HCT116 (cell line): ENCODE data around the gene RPTOR. TPM values are rescaled to one million over a fixed set of nuclear protein-coding genes. Genes with fewer than 3 reads are reported as not detected.

ENCODE experiments used
- ATAC-seq: fragments of 200-7000 bp; cut with Tn5 transposase; 2 replicates; pipeline ENCODE4 v1.9.1; 2020; ENCODE audit warnings: mild to moderate bottlenecking, moderate library complexity
- BruUV-seq: library from RNA; stranded (reverse); fragments of 400-500 nt; replicated peaks from 2 replicates; lab custom pipeline; 2021; lab: Mats Ljungman, UMichigan
- CTCF ChIA-PET: fragments of 300-600 bp; sonication (Branson Sonifier 250); formaldehyde crosslinking; loops from one replicate; lab custom pipeline; 2021; ENCODE audit warnings: antibody characterized with exemption; lab: Charles Lee
- POLR2A ChIA-PET: fragments of 300-600, 350-600 bp; sonication (Branson Sonifier 250); formaldehyde crosslinking; loops from one replicate; lab custom pipeline; 2021; ENCODE audit warnings: antibody characterized with exemption; lab: Charles Lee
- RAD21 ChIA-PET, 2 experiments: fragments of 300-600 bp; sonication (Branson Sonifier 250); formaldehyde crosslinking; loops; one replicate each; lab custom pipeline; 2023; ENCODE audit warnings: low total read pairs in 2 of 2; ENCODE audit not compliant: uncharacterized antibody in 2 of 2, unreplicated experiment in 2 of 2, low non-redundant PET in 1 of 2; lab: Charles Lee
- DNase-seq: peaks from one replicate; pipeline ENCODE4 v3.0.0-alpha.2; 2010; ENCODE audit warnings: low read depth, low spot score
- H2AFZ ChIP-seq: fragments of 200-600 bp; shearing (Covaris generic), sonication (generic); 2 replicates; pipeline ENCODE4 v1.6.1; 2017; ENCODE audit warnings: low read depth, mixed run types, mixed read lengths, antibody characterized with exemption, low read length; ENCODE audit not compliant: poor library complexity, severe bottlenecking
- H3K27ac ChIP-seq: 2 replicates; pipeline ENCODE4 v1.5.1; 2012; ENCODE audit warnings: low read depth, low read length
- H3K27me3 ChIP-seq: fragments of 200-600 bp; sonication (generic); 2 replicates; pipeline ENCODE4 v1.6.1; 2016; ENCODE audit warnings: mixed run types, low read length, mixed read lengths; ENCODE audit not compliant: insufficient read depth
- H3K36me3 ChIP-seq, 2 experiments: fragments of 200-500 bp in 1 of 2; fragments of 200-600 bp in 1 of 2; sonication (Bioruptor generic) in 1 of 2; sonication (generic) in 1 of 2; 2 replicates each; pipeline versions ENCODE4 v1.5.1 to v1.6.1; 2014 to 2016; ENCODE audit warnings: low read length in 2 of 2, inconsistent platforms in 1 of 2, mixed read lengths in 1 of 2, mixed run types in 1 of 2; ENCODE audit not compliant: insufficient read depth in 2 of 2, control insufficient read depth in 1 of 2
- H3K4me1 ChIP-seq, 2 experiments: fragments of 200-600 bp in 1 of 2; sonication (generic) in 1 of 2; 2 replicates each; pipeline versions ENCODE4 v1.5.1 to v1.6.1; 2012 to 2017; ENCODE audit warnings: low read length in 2 of 2, inconsistent platforms in 1 of 2, mild to moderate bottlenecking in 1 of 2, mixed read lengths in 1 of 2, mixed run types in 1 of 2, moderate library complexity in 1 of 2; ENCODE audit not compliant: insufficient read depth in 2 of 2, control insufficient read depth in 1 of 2
- H3K4me2 ChIP-seq: fragments of 200-600 bp; sonication (generic); 2 replicates; pipeline ENCODE4 v1.6.1; 2017; ENCODE audit warnings: mixed run types, low read length, mixed read lengths
- H3K4me3 ChIP-seq, 2 experiments: fragments of 200-600 bp in 1 of 2; sonication (generic) in 1 of 2; replicated peaks in 1 of 2; 2 replicates each; pipeline ENCODE4 v1.5.1; 2011 to 2016; ENCODE audit warnings: low read length in 2 of 2, control low read depth in 1 of 2, low read depth in 1 of 2, mild to moderate bottlenecking in 1 of 2, mixed read lengths in 1 of 2, mixed run types in 1 of 2
- H3K79me2 ChIP-seq: fragments of 200-600 bp; sonication (generic); 2 replicates; pipeline ENCODE4 v1.6.1; 2017; ENCODE audit warnings: mild to moderate bottlenecking, mixed run types, low read length, moderate library complexity, mixed read lengths; ENCODE audit not compliant: insufficient read depth
- H3K9ac ChIP-seq: fragments of 200-600 bp; sonication (generic); 2 replicates; pipeline ENCODE4 v1.6.1; 2016; ENCODE audit warnings: low read length, mixed read lengths
- H3K9me2 ChIP-seq: fragments of 200-600 bp; sonication (generic), shearing (Covaris generic); 2 replicates; pipeline ENCODE4 v1.6.1; 2017; ENCODE audit warnings: mixed run types, mild to moderate bottlenecking, moderate library complexity; ENCODE audit not compliant: insufficient read depth
- H3K9me3 ChIP-seq, 2 experiments: fragments of 200-500 bp in 1 of 2; fragments of 200-600 bp in 1 of 2; sonication (Bioruptor generic) in 1 of 2; sonication (generic) in 1 of 2; 2 replicates each; pipeline ENCODE4 v1.6.1; 2014 to 2017; ENCODE audit warnings: low read length in 2 of 2, mixed read lengths in 2 of 2, inconsistent platforms in 1 of 2, low read depth in 1 of 2, mild to moderate bottlenecking in 1 of 2, mixed run types in 1 of 2, moderate library complexity in 1 of 2; ENCODE audit not compliant: control insufficient read depth in 1 of 2, insufficient read depth in 1 of 2
- H4K20me1 ChIP-seq: fragments of 200-600 bp; sonication (generic), shearing (Covaris generic); 2 replicates; pipeline ENCODE4 v1.6.1; 2017; ENCODE audit warnings: mixed run types, mild to moderate bottlenecking, moderate library complexity; ENCODE audit not compliant: insufficient read depth
- CEBPB ChIP-seq: IDR thresholded peaks from 2 replicates; pipeline ENCODE4 v1.6.1; 2012; ENCODE audit warnings: low read depth
- EZH2phosphoT487 ChIP-seq: fragments of 200-600 bp; IDR thresholded peaks from 2 replicates; pipeline ENCODE4 v1.6.1; 2018; ENCODE audit warnings: antibody characterized with exemption, borderline replicate concordance
- FOSL1 ChIP-seq: IDR thresholded peaks from 2 replicates; pipeline ENCODE4 v1.6.1; 2012; ENCODE audit warnings: low read depth
- JUND ChIP-seq: IDR thresholded peaks from 2 replicates; pipeline ENCODE4 v1.6.1; 2012
- POLR2A ChIP-seq: IDR thresholded peaks from 2 replicates; pipeline ENCODE4 v1.7.0; 2011; ENCODE audit warnings: borderline replicate concordance; ENCODE audit not compliant: insufficient read depth, insufficient read length; ENCODE audit errors: extremely low read depth
- POLR2AphosphoS5 ChIP-seq: IDR thresholded peaks from 2 replicates; pipeline ENCODE4 v1.6.1; 2011; ENCODE audit warnings: mild to moderate bottlenecking, low read depth, low read length, moderate library complexity
- RAD21 ChIP-seq: IDR thresholded peaks from 2 replicates; pipeline ENCODE4 v1.6.1; 2012; ENCODE audit warnings: low read depth, mild to moderate bottlenecking
- SIN3A ChIP-seq: IDR thresholded peaks from 2 replicates; pipeline ENCODE4 v1.6.1; 2012; ENCODE audit warnings: low read depth
- SP1 ChIP-seq: IDR thresholded peaks from 2 replicates; pipeline ENCODE4 v1.6.1; 2012; ENCODE audit warnings: low read depth
- SRF ChIP-seq: IDR thresholded peaks from 2 replicates; pipeline ENCODE4 v1.6.1; 2012; ENCODE audit warnings: low read depth
- TCF7L2 ChIP-seq: IDR thresholded peaks from 2 replicates; pipeline ENCODE4 v1.7.0; 2011; ENCODE audit warnings: borderline replicate concordance, inconsistent platforms; ENCODE audit not compliant: insufficient read depth, insufficient read length; ENCODE audit errors: extremely low read depth
- ZFX ChIP-seq: fragments of 450-650 bp; IDR thresholded peaks from 2 replicates; pipeline ENCODE4 v1.6.1; 2017
- ZNF274 ChIP-seq: fragments of 200-500 bp; sonication (Bioruptor generic); IDR thresholded peaks from 2 replicates; pipeline ENCODE4 v1.6.1; 2014; ENCODE audit warnings: mild to moderate bottlenecking, low read depth, low read length, inconsistent platforms
- intact Hi-C: fragments of 100-400 bp; cut with micrococcal nuclease; formaldehyde crosslinking; loops from 2 replicates; pipeline ENCODE4 v1.10.0; 2022
- total RNA-seq: library from RNA; stranded (reverse); gene quantifications from one replicate; pipeline ENCODE4 v1.2.1, GENCODE V29; 2021; ENCODE audit not compliant: unreplicated experiment
- TF ChIP-seq, protein P1 (sequence below): IDR thresholded peaks from 2 replicates; pipeline ENCODE4 v1.6.1; 2011; ENCODE audit warnings: mild to moderate bottlenecking, low read length, moderate library complexity; ENCODE audit not compliant: insufficient replicate concordance; ENCODE audit errors: extremely low read depth
- TF ChIP-seq, protein P2 (sequence below): IDR thresholded peaks from 2 replicates; pipeline ENCODE4 v1.6.1; 2012
- TF ChIP-seq, protein P3 (sequence below): IDR thresholded peaks from 2 replicates; pipeline ENCODE4 v1.6.1; 2012; ENCODE audit warnings: low read depth

The RPTOR gene
- total RNA-seq, 1 experiment from 2014 or later, result 69.5 TPM

DNA sequence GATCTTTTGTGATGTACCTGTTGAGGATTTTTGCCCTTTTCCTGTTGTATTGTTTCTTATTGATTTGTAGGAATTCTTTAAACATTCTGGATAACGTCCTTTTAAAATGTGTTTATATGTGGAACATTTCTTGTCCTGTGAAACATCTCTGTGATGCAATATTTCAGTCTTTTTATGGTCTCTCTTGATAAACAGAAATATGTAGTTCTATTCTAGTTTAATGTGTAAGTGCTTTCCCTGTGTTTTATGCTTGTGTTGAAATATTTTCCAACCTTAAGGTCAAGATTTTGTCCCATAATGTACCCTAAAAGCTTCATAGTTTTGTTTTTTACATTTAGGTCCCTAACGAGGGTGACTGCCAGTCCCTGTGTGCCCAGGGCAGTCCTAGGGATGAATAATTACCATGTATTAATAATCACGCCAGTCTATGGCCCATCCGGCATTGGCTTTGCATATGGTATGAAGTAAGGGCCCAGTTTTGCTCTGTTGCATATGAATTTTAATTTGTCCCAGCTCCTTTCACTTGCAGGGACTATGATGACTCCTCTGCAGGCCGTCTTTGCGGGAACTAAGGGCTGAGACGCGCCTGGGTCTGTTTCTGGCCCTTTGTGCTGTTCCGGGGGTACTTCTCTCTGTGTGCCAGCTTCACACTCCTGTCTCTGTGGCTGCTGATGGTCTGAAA is 44.2 kb downstream of the RPTOR start:
- Histone ChIP-seq H4K20me1 (peaks cover 33% of the 10 kb centered on the region; the same call in 1 of the 2 replicates), H3K9me3 (no peaks in the 10 kb centered on the region), H2AFZ (no peak overlapping the region), H3K4me2 (no peak overlapping the region), H3K27me3 (no peaks in the 10 kb centered on the region), H3K4me1 (peaks cover 0 to 3% of the 10 kb centered on the region in 2 experiments; a peak in 1 of 4 replicates), H3K36me3 (no peaks in the 10 kb centered on the region), H3K9ac (no peak overlapping the region), H3K27ac (no peak overlapping the region), H3K79me2 (peaks cover 96% of the 10 kb centered on the region), H3K9me2 (no peaks in the 10 kb centered on the region), H3K4me3 (no peak overlapping the region)
- ATAC-seq, result no peak
- no peak for DNase-seq
- ChIA-PET CTCF (interaction anchor here (0.7 kb wide), 1 partner anchor 13 kb away, joined by 3 read pairs; no protein-coding TSS in a partner anchor), POLR2A (no interaction called here), RAD21 (no interaction called here)
- intact Hi-C loops, result no loop called here
- BruUV-seq, result no TSS peak
- TF ChIP-seq EZH2phosphoT487 (no peak), ZFX (no peak), POLR2AphosphoS5 (no peak), RAD21 (no peak)

DNA sequence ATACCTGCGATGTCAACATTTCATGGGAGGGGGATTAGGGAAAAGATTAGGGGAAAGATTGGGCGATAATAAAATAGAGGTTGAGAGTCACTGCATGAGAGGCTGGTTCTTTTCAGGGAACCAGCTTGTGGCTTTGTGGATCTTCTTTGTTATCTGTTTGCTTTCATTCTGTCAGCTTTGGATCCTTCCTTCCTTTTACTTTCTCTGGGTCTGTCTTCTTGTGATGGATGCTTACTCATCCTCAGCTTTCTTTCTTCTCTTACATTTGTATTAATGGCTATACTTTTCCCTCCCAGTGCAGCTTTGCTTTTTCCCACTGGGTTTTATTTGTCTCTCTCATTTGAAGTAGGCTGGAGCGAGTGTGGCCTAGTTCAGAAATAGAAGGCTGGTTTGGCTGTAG is 47.1 kb downstream of the RPTOR start:
- Histone ChIP-seq H2AFZ (no peak overlapping the region), H3K27me3 (no peaks in the 10 kb centered on the region), H3K36me3 (no peaks in the 10 kb centered on the region), H3K4me3 (no peak overlapping the region), H3K9me3 (no peaks in the 10 kb centered on the region), H3K9me2 (no peaks in the 10 kb centered on the region), H3K4me2 (no peak overlapping the region), H3K9ac (no peak overlapping the region), H4K20me1 (peaks cover 36% of the 10 kb centered on the region; the same call in 1 of the 2 replicates), H3K4me1 (peaks cover 0 to 3% of the 10 kb centered on the region in 2 experiments; a peak in 2 of 4 replicates), H3K27ac (no peak overlapping the region), H3K79me2 (peaks cover 97% of the 10 kb centered on the region)
- BruUV-seq, result no TSS peak
- ChIA-PET RAD21 (no interaction called here), CTCF (interaction anchor here (1.2 kb wide), 1 partner anchor 16 kb away, joined by 5 read pairs; no protein-coding TSS in a partner anchor), POLR2A (no interaction called here)
- ATAC-seq (no peak), DNase-seq (no peak)
- intact Hi-C loops, result no loop called here
- TF ChIP-seq, protein P1, sequence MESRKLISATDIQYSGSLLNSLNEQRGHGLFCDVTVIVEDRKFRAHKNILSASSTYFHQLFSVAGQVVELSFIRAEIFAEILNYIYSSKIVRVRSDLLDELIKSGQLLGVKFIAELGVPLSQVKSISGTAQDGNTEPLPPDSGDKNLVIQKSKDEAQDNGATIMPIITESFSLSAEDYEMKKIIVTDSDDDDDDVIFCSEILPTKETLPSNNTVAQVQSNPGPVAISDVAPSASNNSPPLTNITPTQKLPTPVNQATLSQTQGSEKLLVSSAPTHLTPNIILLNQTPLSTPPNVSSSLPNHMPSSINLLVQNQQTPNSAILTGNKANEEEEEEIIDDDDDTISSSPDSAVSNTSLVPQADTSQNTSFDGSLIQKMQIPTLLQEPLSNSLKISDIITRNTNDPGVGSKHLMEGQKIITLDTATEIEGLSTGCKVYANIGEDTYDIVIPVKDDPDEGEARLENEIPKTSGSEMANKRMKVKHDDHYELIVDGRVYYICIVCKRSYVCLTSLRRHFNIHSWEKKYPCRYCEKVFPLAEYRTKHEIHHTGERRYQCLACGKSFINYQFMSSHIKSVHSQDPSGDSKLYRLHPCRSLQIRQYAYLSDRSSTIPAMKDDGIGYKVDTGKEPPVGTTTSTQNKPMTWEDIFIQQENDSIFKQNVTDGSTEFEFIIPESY, result no peak
- no peak for TF ChIP-seq JUND
- TF ChIP-seq FOSL1, result no peak
- TF ChIP-seq ZNF274, result no peak
- TF ChIP-seq, protein P2, sequence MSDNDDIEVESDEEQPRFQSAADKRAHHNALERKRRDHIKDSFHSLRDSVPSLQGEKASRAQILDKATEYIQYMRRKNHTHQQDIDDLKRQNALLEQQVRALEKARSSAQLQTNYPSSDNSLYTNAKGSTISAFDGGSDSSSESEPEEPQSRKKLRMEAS, result no peak
- TF ChIP-seq SIN3A, result no peak
- TF ChIP-seq SRF, result no peak
- no peak for TF ChIP-seq SP1
- TF ChIP-seq, protein P3, sequence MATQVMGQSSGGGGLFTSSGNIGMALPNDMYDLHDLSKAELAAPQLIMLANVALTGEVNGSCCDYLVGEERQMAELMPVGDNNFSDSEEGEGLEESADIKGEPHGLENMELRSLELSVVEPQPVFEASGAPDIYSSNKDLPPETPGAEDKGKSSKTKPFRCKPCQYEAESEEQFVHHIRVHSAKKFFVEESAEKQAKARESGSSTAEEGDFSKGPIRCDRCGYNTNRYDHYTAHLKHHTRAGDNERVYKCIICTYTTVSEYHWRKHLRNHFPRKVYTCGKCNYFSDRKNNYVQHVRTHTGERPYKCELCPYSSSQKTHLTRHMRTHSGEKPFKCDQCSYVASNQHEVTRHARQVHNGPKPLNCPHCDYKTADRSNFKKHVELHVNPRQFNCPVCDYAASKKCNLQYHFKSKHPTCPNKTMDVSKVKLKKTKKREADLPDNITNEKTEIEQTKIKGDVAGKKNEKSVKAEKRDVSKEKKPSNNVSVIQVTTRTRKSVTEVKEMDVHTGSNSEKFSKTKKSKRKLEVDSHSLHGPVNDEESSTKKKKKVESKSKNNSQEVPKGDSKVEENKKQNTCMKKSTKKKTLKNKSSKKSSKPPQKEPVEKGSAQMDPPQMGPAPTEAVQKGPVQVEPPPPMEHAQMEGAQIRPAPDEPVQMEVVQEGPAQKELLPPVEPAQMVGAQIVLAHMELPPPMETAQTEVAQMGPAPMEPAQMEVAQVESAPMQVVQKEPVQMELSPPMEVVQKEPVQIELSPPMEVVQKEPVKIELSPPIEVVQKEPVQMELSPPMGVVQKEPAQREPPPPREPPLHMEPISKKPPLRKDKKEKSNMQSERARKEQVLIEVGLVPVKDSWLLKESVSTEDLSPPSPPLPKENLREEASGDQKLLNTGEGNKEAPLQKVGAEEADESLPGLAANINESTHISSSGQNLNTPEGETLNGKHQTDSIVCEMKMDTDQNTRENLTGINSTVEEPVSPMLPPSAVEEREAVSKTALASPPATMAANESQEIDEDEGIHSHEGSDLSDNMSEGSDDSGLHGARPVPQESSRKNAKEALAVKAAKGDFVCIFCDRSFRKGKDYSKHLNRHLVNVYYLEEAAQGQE, result no peak
- TF ChIP-seq POLR2A, result no peak
- TF ChIP-seq CEBPB, result no peak
- no peak for TF ChIP-seq TCF7L2
